Right renal cortex interstitium (tissue), 3 donors: Measurements from ENCODE around the gene MEIS1. TPM values are rescaled to one million over a fixed set of nuclear protein-coding genes. Genes with fewer than 3 reads are reported as not detected.

Source experiments
- DNase-seq, 3 donors: peaks; one replicate each; pipeline ENCODE4 v3.0.0-alpha.2; 2013; ENCODE audit warnings: low read depth in 3 of 3, low spot score in 2 of 3
- polyA plus RNA-seq, 3 donors: library from polyadenylated mRNA; unstranded; fragments of 120-200 nt; gene quantifications; one replicate each; pipeline ENCODE4 v1.2.1, GENCODE V29; 2013; ENCODE audit not compliant: insufficient read length in 3 of 3

MEIS1 gene
- polyA plus RNA-seq, 3 donors: 105 to 132 (median 122) TPM

DNA sequence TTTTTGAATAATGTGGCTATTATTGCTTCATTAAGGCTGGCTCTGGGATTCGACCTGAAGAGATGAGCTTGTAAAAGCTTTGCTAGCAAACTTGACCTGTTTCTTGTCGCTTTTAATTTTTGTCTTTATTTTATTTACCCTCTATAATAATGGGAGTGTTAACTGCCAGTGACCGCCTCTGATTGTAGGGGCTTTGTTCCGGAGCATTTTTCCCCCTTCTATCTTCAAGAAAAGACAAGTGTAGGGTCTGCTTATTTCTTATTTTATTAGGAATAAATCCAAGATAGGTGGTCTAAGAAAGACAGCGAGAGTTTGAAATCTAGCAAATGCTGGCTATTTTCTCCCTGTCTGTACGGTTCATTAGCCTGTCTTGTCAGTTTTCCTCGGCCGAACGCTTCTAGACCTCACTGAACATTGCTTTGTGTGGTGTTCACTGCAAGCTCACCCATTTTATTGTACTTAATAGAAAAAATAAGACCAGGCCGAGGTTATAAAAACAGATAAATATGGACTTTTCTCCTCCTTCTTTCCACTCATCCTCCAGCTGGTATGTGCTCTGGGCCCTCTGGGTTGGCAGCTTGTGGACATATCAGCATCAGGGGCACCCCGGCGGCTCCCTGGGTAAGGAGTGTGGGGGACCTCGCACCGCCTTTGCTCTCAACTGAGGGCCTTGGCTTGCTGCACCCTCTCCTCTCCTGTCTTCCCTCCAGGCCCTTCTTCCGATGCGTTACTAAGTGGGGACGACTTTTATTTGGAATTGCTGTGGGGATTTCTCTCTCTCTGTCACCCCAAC lies 8.5 kb downstream of the MEIS1 start:
- DNase-seq: peak in 1 of 3 donors; percentile 49

DNA sequence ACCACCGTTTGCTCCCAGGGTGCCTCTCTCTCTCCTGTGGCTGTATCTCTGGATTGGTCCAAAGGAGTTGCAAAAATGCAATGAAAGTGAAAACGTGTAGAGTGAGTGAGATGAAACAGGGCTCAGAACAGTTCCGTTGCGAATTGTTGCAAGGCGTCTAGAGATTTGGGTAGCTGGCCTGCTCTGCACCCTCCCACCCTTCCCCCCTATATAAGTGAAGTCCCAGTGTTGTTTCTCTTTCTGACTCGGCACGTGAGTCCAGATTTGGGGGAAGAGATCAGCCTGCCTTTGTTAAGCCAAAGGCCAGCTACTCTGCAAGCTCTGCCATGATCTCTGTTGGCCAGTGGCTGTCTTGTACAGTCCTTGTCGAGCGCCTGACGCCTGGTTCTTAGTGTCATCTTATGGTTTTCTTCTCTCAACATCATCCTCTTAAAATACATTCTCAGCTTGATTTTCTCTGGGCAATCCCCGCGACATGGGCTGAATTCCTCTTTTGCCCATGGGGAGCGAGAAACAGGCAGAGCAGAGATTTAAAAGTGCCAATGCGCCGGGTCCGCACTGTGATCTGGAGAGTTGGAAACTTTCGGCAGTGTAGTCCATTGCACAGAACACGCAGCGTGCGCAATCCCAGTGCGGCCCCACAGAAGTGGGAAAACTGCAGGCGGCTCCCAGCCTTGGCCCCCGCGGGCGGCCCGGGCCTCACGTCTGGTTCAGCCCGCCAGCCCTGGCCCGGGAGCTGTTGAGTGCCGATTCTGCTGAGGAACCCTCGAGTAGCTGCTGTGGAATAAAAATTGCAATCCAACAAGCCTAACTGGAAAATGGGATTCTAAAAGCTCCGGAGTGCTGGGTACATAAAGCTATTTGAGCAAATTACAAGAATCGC lies 9.3 kb downstream of the MEIS1 start:
- peak in 1 of 3 donors; percentile 30 for DNase-seq

DNA sequence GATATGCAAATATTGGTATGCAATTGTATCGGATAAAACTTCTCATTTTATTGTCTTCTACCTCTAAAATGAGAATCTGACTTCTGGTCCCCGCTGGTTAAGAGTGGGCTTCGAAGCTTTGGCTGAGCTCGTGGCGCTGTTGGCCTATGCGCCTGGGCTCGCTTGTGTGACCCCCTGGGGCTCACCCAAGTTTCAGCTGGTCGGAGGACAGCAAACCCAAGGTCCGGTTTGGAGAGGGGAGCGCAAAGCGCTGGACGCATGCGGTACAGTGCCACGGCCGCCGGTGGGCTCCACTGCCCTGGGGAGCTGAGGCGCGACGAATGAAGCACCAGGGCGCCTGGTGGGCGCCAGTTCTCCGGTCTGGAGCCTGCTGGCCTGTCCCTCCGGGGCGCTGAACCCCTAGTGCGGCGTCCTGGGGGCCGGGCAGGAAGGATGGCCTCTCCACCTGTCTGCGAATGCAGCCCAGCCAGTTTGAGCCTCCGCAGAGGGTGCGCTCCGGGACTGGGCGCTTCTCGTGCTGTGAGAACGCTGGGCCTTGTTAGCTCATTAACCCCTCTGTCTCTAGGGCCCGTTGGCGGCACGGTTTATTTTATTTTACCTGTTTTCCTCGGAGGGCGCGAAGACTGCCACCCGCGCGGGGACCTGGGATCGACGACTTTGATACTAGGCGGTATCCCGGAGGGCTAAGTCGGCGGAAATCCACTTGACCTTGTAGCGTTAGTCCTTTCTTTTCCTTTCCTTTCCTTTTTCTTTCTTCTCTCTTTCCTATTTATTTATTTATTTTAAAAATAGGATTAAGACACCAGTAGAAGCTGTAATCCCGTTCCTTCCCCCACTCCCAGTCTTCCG lies 10.4 kb downstream of the MEIS1 start:
- DNase-seq: peak in 1 of 3 donors; percentile 45

- DNase-seq: peak in 1 of 3 donors; percentile 45
Observed at GRCh38 chr2:66445925-66446871, 11.3 kb downstream of the MEIS1 start.

DNA sequence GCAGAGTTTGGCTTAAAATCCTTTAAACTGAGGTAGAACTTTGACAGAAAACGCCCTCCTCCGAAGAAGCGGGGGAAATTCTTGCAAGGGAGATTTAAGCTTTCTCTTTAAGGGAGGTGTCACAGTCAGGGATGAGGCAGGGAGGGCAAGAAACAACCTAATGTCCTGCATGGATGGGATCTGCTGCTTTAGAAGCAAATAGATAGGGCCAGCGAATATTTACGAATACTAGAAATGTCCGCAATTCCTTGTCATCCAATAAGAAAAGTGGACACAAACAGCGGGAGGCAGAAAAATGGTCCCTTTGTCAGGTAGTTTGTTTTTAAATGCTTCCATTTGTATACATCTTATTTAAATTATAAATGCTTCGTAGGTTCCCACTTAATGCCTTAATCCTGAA lies 12.0 kb downstream of the MEIS1 start:
- no peak for DNase-seq

DNA sequence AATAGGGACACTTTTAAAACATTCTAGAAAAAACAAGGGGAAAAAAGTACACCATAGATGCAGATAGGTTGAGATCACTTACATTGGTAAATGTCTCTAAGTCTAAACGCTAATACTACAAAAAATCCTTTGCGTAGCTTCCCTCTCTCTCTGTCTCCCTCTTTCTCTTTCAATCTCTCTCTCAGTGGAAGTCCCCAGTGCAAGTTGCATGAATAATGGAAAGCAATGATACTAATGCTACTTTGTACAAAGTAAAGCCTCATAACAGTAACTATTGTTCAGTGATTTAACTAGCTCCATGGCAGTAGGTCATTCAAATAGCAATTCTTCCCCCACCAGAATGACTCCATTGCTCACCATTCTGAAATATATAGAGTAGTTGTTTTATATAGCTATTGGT lies 12.8 kb downstream of the MEIS1 start:
- DNase-seq: no peak

DNA sequence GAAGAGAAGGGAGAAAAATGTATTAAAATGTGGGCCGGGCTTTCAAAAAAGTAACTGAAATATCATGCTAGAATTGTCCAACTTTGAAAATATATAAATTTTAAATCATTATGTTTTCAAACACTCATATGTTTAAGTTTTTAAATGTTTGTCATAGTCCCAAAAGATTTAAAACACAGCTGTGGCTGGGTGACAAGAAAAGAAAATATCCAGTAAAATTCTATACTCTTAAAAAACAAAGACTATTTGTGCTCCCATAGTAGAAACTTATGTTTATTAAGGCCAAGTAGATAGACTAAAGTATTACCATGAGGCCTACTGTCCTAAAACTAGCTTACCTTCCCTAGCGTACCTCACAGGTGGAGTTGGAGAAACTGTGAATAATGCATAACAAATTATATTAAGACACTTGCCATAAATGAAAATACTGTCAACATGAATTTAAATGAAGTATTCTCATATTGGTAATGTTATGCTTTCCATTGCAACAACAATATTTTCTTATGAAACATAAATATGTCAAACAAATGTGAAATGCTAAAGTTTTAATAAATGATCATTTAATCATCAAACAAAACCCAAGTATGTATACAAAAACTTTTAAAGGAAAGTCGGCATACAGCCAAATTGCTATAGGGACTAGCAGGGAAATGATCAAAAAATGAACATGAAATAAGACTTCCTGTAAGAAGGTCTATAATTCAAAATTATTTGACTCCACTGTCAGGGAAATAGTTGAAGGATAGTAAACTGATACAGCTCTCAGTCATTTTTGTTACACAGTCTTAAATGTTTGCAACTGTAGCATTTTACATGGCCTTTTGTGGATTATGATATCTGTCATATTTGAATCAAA lies 13.4 kb downstream of the MEIS1 start:
- DNase-seq: no peak

GRCh38 chr2:66452214-66452613 lies 17.3 kb downstream of the MEIS1 start:
- no peak for DNase-seq

DNA sequence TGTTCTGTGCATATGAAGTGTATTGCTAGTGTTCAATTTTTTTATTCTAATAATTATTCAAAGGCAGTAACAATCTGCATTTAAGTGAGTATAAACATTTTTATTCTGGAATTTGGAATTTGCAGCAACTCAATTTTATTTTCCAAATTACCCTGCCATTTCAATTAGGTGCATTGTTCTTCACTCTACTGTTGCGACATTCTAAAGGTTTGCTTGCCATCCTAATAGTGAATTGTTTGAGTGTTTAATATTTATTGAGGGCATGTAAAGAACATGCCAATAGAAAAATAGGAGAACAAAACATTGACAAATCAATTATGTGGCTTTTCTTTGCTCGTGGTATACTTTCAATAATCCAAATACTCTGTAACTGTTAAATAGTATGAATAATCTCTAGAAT lies 18.0 kb downstream of the MEIS1 start:
- no peak for DNase-seq

- DNase-seq: no peak
Observed at GRCh38 chr2:66455490-66455889, 20.6 kb downstream of the MEIS1 start.

DNA sequence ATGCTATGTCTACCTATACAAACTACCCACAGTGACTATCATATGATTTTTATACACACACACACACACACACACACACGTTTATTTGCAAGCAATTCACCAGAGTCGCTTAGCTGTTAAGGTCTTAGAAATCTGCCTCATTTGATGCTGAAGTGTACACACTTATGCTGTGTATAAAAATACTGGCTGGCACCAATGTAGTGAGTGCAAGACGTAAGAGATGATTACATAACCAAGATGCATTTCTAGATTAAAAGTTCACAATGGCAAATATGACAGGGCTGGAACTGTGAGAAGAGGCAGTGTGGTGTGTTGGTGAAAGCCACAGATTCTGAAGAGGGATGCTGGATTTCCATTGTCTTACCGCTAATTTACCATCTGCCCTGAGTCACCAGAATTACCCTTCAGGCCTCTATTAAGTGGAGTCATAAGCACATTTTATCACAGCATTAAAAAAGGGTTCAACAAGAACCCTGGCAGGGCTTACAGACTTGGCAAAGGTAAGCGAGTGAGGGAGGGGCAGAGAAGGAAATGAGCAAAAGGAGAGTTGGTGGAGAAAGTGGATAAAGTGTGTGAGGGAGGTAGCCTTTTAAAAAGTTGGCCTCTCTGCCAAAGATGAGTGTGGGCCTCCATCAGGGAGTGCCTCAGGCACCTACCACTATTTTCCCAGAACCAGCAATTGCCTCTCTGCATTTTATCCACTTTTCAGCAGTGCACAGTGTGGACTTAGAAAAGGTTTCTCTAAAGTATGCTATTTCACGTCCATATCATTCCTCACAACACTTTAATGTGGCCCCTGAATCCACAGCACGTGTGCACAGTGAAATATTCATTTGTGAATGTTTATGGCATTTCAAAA lies 21.5 kb downstream of the MEIS1 start:
- no peak for DNase-seq

GRCh38 chr2:66457545-66457944 lies 22.6 kb downstream of the MEIS1 start:
- no peak for DNase-seq

DNA sequence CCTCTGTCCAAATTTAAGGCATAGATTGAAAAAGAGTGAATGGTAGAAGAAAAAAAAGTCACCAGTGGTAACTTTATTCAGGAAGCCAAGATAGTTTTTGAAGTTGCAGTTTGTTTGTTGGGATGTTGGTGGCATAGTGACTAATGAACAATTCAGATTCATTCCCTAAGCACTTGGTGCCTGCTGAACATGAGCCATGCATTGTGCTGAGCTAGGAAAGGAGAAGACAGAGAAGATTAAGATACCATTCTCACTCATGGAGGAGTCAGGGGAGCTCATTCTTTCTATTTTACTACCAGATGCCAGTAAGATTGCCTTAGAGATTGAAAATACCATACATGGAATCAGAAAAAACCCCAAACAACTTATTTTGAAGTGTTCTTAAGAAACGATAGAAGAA lies 25.1 kb downstream of the MEIS1 start:
- DNase-seq: no peak

DNA sequence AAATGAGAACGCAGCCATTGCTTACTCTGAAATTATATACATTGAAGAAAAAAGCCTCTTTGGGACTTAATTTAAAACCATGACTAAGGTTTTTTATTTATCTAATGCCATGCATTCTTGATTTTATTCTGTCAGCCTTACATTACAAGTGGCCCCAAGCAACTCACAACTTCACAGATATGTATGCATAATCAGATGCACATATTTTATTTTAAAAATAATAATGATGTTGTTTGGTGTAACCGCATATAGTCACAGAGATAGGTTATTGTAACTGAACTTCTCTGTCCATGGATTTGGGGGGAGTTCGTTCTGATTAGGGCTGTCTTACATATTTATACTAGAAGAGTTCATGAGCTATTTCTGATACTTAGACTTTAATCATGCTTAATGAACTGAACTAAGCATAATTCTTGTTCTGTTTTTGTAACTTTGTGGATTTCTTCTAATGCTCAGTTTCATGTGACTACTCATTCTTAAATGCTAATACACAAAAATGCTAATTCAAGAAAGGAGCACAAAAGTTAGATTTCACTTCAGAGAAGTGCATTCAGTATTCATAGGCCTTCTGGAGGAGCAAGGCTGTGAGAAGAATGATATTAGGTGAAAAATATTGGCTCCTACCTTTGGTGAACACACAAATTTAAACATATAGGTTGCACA lies 26.2 kb downstream of the MEIS1 start:
- no peak for DNase-seq

- DNase-seq: no peak
Observed at GRCh38 chr2:66461664-66462500, 27.0 kb downstream of the MEIS1 start.

- no peak for DNase-seq
Observed at GRCh38 chr2:66462501-66462825, 27.5 kb downstream of the MEIS1 start.
